Small intestine (tissue), 7 donors: ENCODE measurements around the gene GNAT1. TPM values are rescaled to one million over a fixed set of nuclear protein-coding genes. Genes with fewer than 3 reads are reported as not detected.
"Not testable (repeated sequence)": the region's sequence is repeated elsewhere in the genome, so short reads cannot be mapped to it uniquely, and the experiment has no call there.

Experiments used
- DNase-seq, 2 donors: peaks; one replicate each; pipeline versions ENCODE4 v3.0.0 to v3.0.0-alpha.2; 2013
- FAIRE-seq: peaks from 2 replicates; lab custom pipeline; 2012; peaks lifted over from hg19 to GRCh38; lab: Jason Lieb, UNC
- H3K27ac ChIP-seq, 3 donors: one replicate each; pipeline ENCODE4 v1.5.1; 2013; ENCODE audit warnings: low read length in 2 of 3, mild to moderate bottlenecking in 2 of 3, control low read depth in 1 of 3, inconsistent platforms in 1 of 3, low read depth in 1 of 3, moderate library complexity in 1 of 3
- H3K27me3 ChIP-seq, 3 donors: one replicate each; pipeline ENCODE4 v1.6.1; 2013; ENCODE audit warnings: low read length in 3 of 3, inconsistent platforms in 1 of 3; ENCODE audit not compliant: control insufficient read depth in 3 of 3, insufficient read depth in 3 of 3
- H3K36me3 ChIP-seq, 3 donors: one replicate each; pipeline ENCODE4 v1.6.1; 2013; ENCODE audit warnings: low read length in 3 of 3, inconsistent platforms in 1 of 3, low read depth in 1 of 3, mild to moderate bottlenecking in 1 of 3, moderate library complexity in 1 of 3; ENCODE audit not compliant: control insufficient read depth in 3 of 3, insufficient read depth in 2 of 3
- H3K4me1 ChIP-seq, 3 donors: one replicate each; pipeline ENCODE4 v1.6.1; 2013; ENCODE audit warnings: low read length in 2 of 3, inconsistent platforms in 1 of 3, low read depth in 1 of 3, mild to moderate bottlenecking in 1 of 3, moderate library complexity in 1 of 3; ENCODE audit not compliant: control insufficient read depth in 3 of 3, insufficient read depth in 2 of 3
- H3K4me3 ChIP-seq, 3 donors: one replicate each; pipeline ENCODE4 v1.5.1; 2013; ENCODE audit warnings: low read length in 3 of 3, control low read depth in 1 of 3, inconsistent platforms in 1 of 3, low read depth in 1 of 3, mild to moderate bottlenecking in 1 of 3, moderate library complexity in 1 of 3
- H3K9me3 ChIP-seq, 2 donors: one replicate each; pipeline ENCODE4 v1.6.1; 2013; ENCODE audit warnings: low read depth in 1 of 2, low read length in 1 of 2; ENCODE audit not compliant: control insufficient read depth in 2 of 2, insufficient read depth in 1 of 2
- WGBS, 3 donors: extraction: QIAGEN DNeasy Blood & Tissue Kit; methylation state at CpG; one replicate each; pipeline ENCODE4 v1.1.7; 2013; 5-methylcytosine and 5-hydroxymethylcytosine counted together
- polyA plus RNA-seq, 4 donors: library from polyadenylated mRNA; stranded (reverse) in 3 of 4; unstranded in 1 of 4; fragments of 200-250 nt in 3 of 4; fragments of 120-200 nt in 1 of 4; gene quantifications; one replicate each; pipeline versions ENCODE4 v1.2.1 to v1.2.3, GENCODE V29; 2013
- donor health status: healthy with polysubstance abuse.
- donor health status: control.
- donor health status: control.
- donor health status: Bipolar disorder and iron deficiency.
- donor health status: healthy.

The GNAT1 gene
- polyA plus RNA-seq, 4 donors = not detected

DNA sequence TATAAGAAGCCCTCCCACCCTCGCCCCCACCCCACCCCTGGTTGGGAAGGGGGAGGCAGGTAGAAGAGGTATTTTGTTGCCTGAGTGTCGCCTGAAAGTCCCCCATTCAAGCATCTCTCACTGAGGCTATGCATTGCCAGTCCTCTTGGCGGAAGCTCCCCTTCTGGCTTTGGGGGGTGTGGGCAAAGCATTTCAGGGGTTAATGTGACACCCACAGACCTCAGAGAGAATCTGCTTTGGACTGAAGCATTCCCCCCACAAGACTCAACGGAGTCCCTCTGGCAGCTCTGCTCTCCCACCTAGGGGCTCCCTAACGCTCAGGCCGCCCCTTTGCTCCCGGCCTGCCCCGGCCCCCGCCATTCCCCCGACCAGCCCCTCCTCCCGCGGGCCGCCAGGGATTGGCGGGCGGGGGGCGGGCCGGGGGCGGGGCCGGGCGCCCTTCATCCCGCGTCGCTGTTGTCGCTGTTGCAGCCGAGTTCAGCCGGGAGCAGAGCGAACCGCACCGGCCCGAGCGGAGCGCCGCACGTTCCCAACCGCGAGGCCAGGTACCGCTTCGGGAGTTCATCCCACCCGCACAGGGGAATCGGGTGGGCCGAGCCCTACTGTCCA, 13.5 kb downstream of the GNAT1 start, which contains the start of gene SLC38A3:
Gene SLC38A3 (plus strand): TSS at position 468 of the 609 bp plus-strand sequence. CDS start 8,929 bp downstream, outside the sequence.
- Histone ChIP-seq H3K9me3 (no peaks in the 10 kb centered on the region), H3K4me3 (peak within 1 kb of the TSS in 2 of 3 donors; percentile 31 to 36), H3K27ac (no peak within 1 kb of the TSS), H3K4me1 (peaks cover 0 to 42% (median 3%) of the 10 kb centered on the region in 3 donors), H3K36me3 (no peaks in the 10 kb centered on the region), H3K27me3 (peaks cover 0 to 48% (median 19%) of the 10 kb centered on the region in 3 donors)
- DNase-seq (peak in 1 of 2 donors; percentile 60), FAIRE-seq (no peak)
- WGBS, 3 donors = 3 to 4% (median 4%) methylated on average over 31 to 41 of the region's 41 CpGs

DNA sequence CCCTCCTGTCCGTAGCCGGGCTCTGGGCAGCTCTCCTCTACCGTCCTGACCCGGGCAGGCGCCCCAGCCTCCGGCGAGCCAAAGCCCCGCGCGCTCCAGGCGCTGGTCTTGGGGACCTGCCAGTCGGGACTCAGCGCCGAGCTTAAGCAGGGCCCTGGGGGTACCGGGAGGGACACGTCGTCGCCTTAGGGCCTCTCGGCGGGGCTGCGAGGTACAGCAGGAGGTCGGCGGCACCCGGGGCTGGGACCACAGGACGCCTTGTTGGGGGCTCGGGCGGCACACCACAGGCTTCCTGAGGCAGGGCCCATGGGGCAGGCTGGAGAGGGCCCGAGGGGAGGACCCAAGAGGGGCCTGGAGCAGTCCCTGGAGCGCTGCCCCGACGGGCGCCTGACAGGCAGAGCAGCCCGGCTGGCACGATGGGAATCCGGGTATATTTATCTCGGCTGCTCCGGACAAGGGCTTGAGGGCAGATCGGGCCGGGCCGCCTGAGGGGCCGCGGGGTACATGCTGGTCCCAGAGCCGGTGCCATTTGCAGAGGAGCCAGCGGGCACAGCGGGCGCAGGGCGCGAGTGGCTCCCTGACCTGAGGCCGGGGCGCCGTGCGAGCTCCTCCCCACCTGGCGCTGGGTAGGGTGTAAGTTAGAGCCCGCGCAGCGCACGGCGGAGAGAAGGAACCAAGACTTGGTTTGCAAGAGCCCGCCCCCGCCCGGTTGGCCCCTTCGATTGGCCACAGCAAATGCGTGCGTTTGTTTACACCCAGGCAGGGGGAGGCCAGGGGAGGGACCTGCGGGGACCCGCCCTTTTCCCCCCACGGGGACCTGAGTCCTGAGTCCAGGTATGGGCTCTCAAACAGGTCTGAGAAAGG, 14.2 kb downstream of the GNAT1 start:
- DNase-seq (peak; percentile 40 to 62), FAIRE-seq (no peak)
- H3K27me3 ChIP-seq = peaks cover 0 to 48% (median 19%) of the 10 kb centered on the region in 3 donors
- H3K4me1 ChIP-seq = peaks cover 0 to 49% (median 3%) of the 10 kb centered on the region in 3 donors
- H3K4me3 ChIP-seq = peak overlapping the region in 2 of 3 donors; percentile 31 to 36
- 1 to 5% (median 3%) methylated on average over 50 to 67 of the region's 67 CpGs for WGBS, 3 donors
- H3K27ac ChIP-seq = no peak overlapping the region
- no peaks in the 10 kb centered on the region for H3K36me3 ChIP-seq
- H3K9me3 ChIP-seq = no peaks in the 10 kb centered on the region

DNA sequence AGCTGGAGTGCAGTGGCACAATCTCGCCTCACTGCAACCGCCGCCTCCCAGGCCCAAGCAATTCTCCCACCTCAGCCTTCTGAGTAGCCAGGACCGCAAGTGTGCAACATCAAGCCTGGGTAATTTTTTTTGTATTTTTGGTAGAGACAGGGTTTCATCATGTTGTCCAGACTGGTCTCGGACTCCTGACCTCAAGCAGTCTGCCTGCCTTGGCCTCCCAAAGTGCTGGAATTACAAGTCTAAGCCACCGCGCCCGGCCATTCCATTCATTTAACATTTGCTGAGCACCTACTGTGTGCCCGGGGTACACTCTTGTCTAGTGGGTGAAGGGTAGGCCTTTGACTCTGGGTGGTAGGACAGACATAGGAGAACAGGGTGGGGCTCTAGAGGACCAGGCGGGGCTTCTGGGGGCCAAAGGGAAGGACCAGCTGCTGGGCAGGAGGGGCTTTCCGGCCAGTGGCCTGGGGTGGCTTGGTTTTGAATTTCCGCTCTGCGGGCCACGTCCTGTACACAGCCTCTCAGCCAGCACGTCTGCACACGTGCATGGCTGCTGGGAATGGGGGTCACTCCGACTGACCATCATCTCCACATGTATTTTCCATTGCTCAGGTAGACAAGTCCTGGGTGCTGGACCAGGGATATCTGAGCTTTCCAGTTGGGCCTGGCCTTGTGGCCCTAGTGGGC, 16.1 kb downstream of the GNAT1 start:
- no peak for DNase-seq
- 92 to 95% (median 94%) methylated on average over 17 of the region's 17 CpGs for WGBS, 3 donors
- no peak overlapping the region for H3K27ac ChIP-seq

DNA sequence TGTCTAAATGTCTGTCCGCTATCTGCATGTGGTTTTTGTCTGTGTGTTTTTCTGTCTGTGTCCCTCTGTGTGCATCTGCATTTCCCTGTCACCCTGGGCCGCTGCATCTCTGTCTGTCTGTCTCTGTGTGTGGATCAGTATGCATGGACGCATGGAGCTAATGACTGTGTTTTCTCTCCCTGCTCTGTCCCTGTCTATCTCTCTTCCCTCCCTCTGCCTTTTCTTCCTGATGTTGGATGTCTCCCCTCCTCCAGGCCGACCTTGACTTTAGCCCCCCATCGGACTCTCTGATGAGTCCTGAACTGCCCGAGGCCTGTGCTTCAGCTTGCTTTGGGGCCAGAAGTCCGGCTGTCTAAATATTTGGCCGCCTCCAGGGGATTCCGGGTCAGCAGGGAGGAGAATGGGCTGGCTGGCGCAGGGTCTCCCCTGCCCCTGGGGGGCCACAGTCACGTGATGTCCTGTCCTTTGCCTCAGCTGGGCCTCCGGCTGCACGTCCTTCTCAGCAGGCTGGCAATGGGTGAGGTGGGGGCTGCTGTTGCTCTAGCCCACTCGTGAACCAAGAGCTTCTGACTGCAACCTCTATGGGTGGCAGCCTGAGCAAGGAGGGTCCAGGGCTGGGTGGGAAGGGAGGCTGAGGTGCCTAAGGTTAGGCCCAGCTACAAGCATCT, 17.4 kb downstream of the GNAT1 start:
- Histone ChIP-seq H3K4me3 (no peak overlapping the region), H3K27me3 (peaks cover 0 to 35% (median 9%) of the 10 kb centered on the region in 3 donors), H3K27ac (no peak overlapping the region), H3K9me3 (no peaks in the 10 kb centered on the region), H3K4me1 (peaks cover 2 to 47% (median 8%) of the 10 kb centered on the region in 3 donors), H3K36me3 (no peaks in the 10 kb centered on the region)
- WGBS, 3 donors = 72 to 80% (median 78%) methylated on average over 14 of the region's 14 CpGs
- no peak for FAIRE-seq
- DNase-seq = no peak

More for the DNA sequence above, 16.1 kb downstream of the GNAT1 start:
- Histone ChIP-seq H3K4me3 (no peak overlapping the region), H3K4me1 (peaks cover 2 to 47% (median 8%) of the 10 kb centered on the region in 3 donors), H3K36me3 (no peaks in the 10 kb centered on the region), H3K27me3 (peaks cover 0 to 46% (median 14%) of the 10 kb centered on the region in 3 donors), H3K9me3 (no peaks in the 10 kb centered on the region)
- FAIRE-seq = no peak

DNA sequence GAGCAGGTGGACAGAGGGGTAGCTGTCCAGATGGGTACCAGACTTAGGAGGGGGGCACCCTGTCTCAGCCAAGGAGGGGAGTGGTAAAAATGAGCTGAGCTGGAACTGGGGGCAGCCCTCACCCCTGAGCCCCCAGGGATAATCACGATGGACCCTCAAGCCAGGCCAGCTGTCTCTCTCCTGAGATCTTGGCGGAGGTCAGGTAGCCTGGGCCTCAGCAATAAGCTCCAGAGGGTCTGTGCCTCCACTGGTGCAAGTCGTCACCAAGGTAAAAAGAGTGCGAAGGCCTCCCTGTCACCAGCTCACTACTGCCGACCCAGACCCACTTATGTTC, 18.7 kb downstream of the GNAT1 start:
- 25 to 72% (median 41%) methylated on average over 5 of the region's 5 CpGs for WGBS, 3 donors
- H3K4me3 ChIP-seq = no peak overlapping the region
- peak overlapping the region in 2 of 3 donors; percentile 2 to 63 for H3K27ac ChIP-seq

DNA sequence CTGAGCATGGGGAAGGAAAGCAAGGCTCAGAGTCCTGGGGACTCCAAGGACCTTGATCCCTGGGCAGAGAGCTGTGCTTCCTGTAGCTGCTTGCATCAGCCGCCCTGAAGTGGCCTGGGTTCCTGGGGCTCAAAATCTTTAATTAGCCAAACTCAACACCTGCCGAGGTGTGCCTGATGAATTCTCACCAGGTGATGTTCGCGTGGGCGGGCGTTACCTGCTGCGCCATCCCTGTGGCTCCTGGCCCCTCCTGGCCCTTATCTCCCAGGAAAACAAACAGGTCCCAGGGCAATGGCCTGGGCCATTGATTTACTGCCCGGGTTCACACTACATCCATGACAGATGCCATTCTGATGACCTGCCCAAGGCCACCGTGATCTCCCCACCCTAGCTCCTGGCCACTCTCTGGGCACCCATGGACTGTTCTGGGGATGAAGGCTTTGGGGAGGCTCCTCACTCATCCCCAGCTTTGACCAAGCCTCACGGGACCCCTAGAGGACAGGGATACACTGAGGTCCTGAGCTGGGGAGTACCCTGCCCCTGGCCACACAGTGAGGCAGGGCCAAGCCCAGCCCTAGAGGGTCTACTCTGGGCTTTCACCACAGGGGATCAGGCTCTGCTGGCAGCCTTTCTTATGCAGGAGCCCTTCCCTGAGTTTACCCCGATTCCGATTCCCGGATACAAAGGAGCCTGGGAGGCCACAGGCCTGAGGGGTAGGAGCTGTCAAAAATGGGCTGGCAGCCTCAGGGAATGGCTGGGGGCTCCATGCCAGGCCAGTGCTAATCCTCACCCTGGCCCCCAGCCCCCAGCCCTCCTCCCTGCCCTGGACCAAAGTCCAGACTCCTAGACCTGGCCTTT, 19.3 kb downstream of the GNAT1 start:
- 13 to 65% (median 40%) methylated on average over 12 to 13 of the region's 13 CpGs for WGBS, 3 donors
- Histone ChIP-seq H3K36me3 (no peaks in the 10 kb centered on the region), H3K9me3 (no peaks in the 10 kb centered on the region), H3K4me3 (no peak overlapping the region), H3K27ac (peak overlapping the region; percentile 15 to 75 (median 26)), H3K4me1 (peaks cover 2 to 32% (median 6%) of the 10 kb centered on the region in 3 donors), H3K27me3 (peaks cover 0 to 16% (median 0%) of the 10 kb centered on the region in 3 donors)
- FAIRE-seq (no peak), DNase-seq (peak; percentile 84 to 86)

More for the DNA sequence above, 18.7 kb downstream of the GNAT1 start:
- H3K36me3 ChIP-seq = no peaks in the 10 kb centered on the region
- peaks cover 0 to 22% (median 2%) of the 10 kb centered on the region in 3 donors for H3K27me3 ChIP-seq
- no peak for FAIRE-seq
- H3K4me1 ChIP-seq = peaks cover 2 to 38% (median 8%) of the 10 kb centered on the region in 3 donors
- no peak for DNase-seq
- H3K9me3 ChIP-seq = no peaks in the 10 kb centered on the region

DNA sequence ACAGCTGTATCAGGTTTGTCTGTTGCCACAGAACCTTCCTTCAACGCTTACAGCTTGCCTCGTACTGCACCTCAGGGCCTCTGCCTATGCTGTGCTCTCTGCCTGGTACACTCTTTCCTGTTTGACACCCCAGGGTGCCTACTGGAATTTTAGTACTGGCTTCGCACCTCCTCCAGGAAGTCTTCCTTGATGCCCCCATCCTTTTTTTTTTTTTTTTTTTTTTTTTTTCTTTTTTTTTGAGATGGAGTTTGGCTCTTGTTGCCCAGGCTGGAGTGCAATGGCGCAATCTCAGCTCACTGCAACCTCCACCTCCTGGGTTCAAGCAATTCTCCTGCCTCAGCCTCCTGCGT, 19.9 kb downstream of the GNAT1 start:
- Histone ChIP-seq H3K4me1 (peaks cover 2 to 27% (median 6%) of the 10 kb centered on the region in 3 donors), H3K27ac (peak overlapping the region in 2 of 3 donors; percentile 26 to 75), H3K27me3 (peaks cover 0 to 10% (median 0%) of the 10 kb centered on the region in 3 donors)
- DNase-seq, H3K9me3 ChIP-seq, H3K4me3 ChIP-seq, FAIRE-seq, H3K36me3 ChIP-seq: not testable (repeated sequence)
- WGBS, 3 donors = 51 to 80% (median 77%) methylated on average over 5 of the region's 5 CpGs
